22Rv1 (cell line): ENCODE data around the gene WWP2.

Source experiments
- CTCF ChIP-seq: fragments of 450-650 bp; IDR thresholded peaks from 2 replicates; pipeline ENCODE4 v1.5.1; 2017; ENCODE audit warnings: mild to moderate bottlenecking
- ZFX ChIP-seq: fragments of 450-650 bp; IDR thresholded peaks from 2 replicates; pipeline ENCODE4 v1.6.1; 2017; ENCODE audit warnings: antibody characterized with exemption, borderline replicate concordance

GRCh38 chr16:69932228-69932627 lies 170.1 kb downstream of the WWP2 start:
- TF ChIP-seq CTCF: no peak
- no peak for TF ChIP-seq ZFX
